ENCODE measurements around the gene CFB.
"Not testable (repeated sequence)": the region's sequence is repeated elsewhere in the genome, so short reads cannot be mapped to it uniquely, and the experiment has no call there.

Gene CFB

GRCh38 chr6:31945507-31946369, at the start of gene CFB:
Gene CFB (plus strand): TSS chr6:31946095. CDS start chr6:31946222, 127 bp downstream.
- DNase-seq (ENCODE audit: low read depth in 2 of 2): no peak

GRCh38 chr6:31896493-31896855, 49.4 kb upstream of the CFB start:
- DNase-seq (ENCODE audit: low read depth in 2 of 2): no peak

GRCh38 chr6:31896856-31897611, 48.9 kb upstream of the CFB start:
- DNase-seq (ENCODE audit: low read depth in 2 of 2): no peak

GRCh38 chr6:31897612-31898382, 48.1 kb upstream of the CFB start, which contains the start of gene EHMT2:
Gene EHMT2 (minus strand): TSS chr6:31897698. CDS start chr6:31897677, 21 bp downstream.
- peak; percentile 50 to 72 for DNase-seq (ENCODE audit: low read depth in 2 of 2)

GRCh38 chr6:31898383-31899011, 47.4 kb upstream of the CFB start:
- DNase-seq (ENCODE audit: low read depth in 2 of 2): no peak

- no peak for DNase-seq (ENCODE audit: low read depth in 2 of 2)
Measured at GRCh38 chr6:31899215-31899614, 46.7 kb upstream of the CFB start.

- DNase-seq (ENCODE audit: low read depth in 2 of 2): no peak
Measured at GRCh38 chr6:31899882-31900722, 45.8 kb upstream of the CFB start.

- DNase-seq (ENCODE audit: low read depth in 2 of 2): no peak
Measured at GRCh38 chr6:31900917-31901414, 44.9 kb upstream of the CFB start.

GRCh38 chr6:31901415-31901952, 44.4 kb upstream of the CFB start:
- DNase-seq (ENCODE audit: low read depth in 2 of 2): peak in 1 of 2 donors; percentile 51

GRCh38 chr6:31901953-31902643, 43.8 kb upstream of the CFB start, which contains the start of gene ZBTB12:
Gene ZBTB12 (minus strand): TSS chr6:31902086. CDS start chr6:31901305, 781 bp downstream.
- DNase-seq (ENCODE audit: low read depth in 2 of 2): peak; percentile 68

GRCh38 chr6:31903957-31904356, 41.9 kb upstream of the CFB start:
- DNase-seq (ENCODE audit: low read depth in 2 of 2): no peak

- DNase-seq (ENCODE audit: low read depth in 2 of 2): no peak
Measured at GRCh38 chr6:31905041-31905440, 40.9 kb upstream of the CFB start.

GRCh38 chr6:31906122-31906521, 39.8 kb upstream of the CFB start:
- DNase-seq (ENCODE audit: low read depth in 2 of 2): no peak

GRCh38 chr6:31906727-31907126, 39.2 kb upstream of the CFB start:
- not testable (repeated sequence) for DNase-seq (ENCODE audit: low read depth in 2 of 2)

- DNase-seq (ENCODE audit: low read depth in 2 of 2): no peak
Measured at GRCh38 chr6:31907158-31907813, 38.6 kb upstream of the CFB start.

GRCh38 chr6:31908255-31908654, 37.6 kb upstream of the CFB start:
- not testable (repeated sequence) for DNase-seq (ENCODE audit: low read depth in 2 of 2)

- no peak for DNase-seq (ENCODE audit: low read depth in 2 of 2)
Measured at GRCh38 chr6:31908791-31909190, 37.1 kb upstream of the CFB start.

GRCh38 chr6:31909298-31909697, 36.6 kb upstream of the CFB start:
- not testable (repeated sequence) for DNase-seq (ENCODE audit: low read depth in 2 of 2)

Measured in stimulated activated CD4-positive, alpha-beta T cell treated with anti-CD3 and anti-CD28 coated beads, Interleukin-1b, Interleukin-23, amount 100 ng/mL, for 1 hour (primary cell).